Astrocyte of the cerebellum (primary cell): ENCODE results near the gene USP8.

Experiments used
- DNase-seq: peaks from one replicate; pipeline ENCODE4 v3.0.0-alpha.2; 2011; ENCODE audit warnings: low read depth
- H3K4me3 ChIP-seq: 2 replicates; pipeline ENCODE4 v1.5.1; 2011; ENCODE audit warnings: mild to moderate bottlenecking, low read depth, low read length, moderate library complexity
- in situ Hi-C: cut with HindIII; loops from 2 replicates; pipeline ENCODE4 v1.10.0; 2017; ENCODE audit warnings: low sequenced_read_pairs
- TF ChIP-seq, protein P1 (sequence below): IDR thresholded peaks from 2 replicates; pipeline ENCODE4 v1.5.1; 2012; ENCODE audit warnings: low read length, low read depth, moderate library complexity, mild to moderate bottlenecking; ENCODE audit errors: missing control alignments

The USP8 gene

DNA sequence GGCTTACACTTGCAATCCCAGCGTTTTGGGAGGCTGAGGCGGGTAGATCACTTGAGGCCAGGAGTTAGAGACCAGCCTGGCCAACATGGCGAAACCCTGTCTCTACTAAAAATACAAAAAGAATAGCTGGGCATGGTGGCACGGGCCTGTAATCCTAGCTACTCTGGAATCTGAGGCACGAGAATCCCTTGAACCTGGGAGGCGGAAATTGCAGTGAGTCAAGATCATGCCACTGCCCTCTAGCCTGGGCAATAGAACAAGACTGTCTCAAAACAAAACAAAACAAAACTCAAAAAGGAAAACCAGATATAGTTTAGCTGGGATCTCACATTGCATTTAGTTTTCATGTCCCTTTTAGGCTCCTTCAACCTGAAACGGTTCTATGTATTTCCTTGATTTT lies 125.1 kb downstream of the USP8 start:
- H3K4me3 ChIP-seq = no peak overlapping the region
- DNase-seq = no peak
- TF ChIP-seq, protein P1, sequence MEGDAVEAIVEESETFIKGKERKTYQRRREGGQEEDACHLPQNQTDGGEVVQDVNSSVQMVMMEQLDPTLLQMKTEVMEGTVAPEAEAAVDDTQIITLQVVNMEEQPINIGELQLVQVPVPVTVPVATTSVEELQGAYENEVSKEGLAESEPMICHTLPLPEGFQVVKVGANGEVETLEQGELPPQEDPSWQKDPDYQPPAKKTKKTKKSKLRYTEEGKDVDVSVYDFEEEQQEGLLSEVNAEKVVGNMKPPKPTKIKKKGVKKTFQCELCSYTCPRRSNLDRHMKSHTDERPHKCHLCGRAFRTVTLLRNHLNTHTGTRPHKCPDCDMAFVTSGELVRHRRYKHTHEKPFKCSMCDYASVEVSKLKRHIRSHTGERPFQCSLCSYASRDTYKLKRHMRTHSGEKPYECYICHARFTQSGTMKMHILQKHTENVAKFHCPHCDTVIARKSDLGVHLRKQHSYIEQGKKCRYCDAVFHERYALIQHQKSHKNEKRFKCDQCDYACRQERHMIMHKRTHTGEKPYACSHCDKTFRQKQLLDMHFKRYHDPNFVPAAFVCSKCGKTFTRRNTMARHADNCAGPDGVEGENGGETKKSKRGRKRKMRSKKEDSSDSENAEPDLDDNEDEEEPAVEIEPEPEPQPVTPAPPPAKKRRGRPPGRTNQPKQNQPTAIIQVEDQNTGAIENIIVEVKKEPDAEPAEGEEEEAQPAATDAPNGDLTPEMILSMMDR = no peak
- in situ Hi-C loops = no loop called here

DNA sequence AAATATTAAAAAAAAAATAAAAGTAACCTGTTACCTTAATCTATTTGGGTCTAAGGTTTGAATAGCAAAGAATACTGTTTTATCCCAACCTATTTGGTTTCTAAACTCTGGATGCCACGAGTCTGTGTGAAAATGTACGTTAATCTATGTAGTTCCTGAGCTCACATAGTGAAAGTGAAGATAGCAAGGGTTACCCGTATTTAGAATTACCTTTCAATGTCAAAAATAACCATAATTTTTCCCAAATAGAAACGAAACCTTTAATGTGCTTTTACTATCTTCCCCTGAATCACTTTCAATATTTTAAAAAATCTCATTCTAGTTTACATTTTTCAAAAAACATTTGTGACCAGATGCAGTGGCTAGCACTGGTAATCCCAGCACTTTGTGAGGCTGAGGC lies 128.0 kb downstream of the USP8 start:
- TF ChIP-seq, protein P1 = no peak
- in situ Hi-C loops = no loop called here
- no peak for DNase-seq
- no peak overlapping the region for H3K4me3 ChIP-seq

DNA sequence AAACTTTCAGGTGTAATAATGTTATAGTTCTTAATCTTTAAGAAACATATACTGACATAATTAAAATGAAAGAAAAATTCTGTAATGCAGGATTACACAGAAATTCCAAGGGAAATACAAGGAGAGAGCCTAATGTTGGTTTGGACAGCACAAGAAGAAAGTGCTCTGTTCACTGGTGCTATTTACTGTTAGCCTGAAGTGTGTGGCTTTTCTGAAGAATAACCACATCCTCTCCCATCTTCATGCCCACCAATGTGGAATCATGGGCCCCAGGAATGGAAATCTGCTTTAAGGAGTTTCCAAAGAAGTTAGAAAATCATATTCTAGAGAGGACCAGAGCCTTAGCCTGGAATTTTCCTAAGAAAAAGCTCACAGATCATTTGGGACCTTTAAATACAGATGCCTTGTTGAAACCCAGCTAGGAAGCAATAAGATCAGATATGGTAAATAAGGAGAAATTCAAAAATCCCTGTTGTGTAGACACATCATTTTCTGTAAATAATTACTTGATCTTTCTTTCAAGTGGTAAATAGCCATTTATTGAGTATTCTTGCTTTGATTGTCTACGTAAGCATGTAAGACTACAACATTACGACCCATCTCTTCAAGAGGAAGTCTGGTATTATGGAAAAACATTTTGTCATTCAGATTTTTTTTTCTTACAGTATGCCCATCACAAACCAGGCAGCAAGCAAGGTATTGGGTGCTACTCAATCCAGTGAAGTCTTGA lies 132.6 kb downstream of the USP8 start:
- no peak overlapping the region for H3K4me3 ChIP-seq
- in situ Hi-C loops = no loop called here
- DNase-seq = no peak
- TF ChIP-seq, protein P1 = no peak

DNA sequence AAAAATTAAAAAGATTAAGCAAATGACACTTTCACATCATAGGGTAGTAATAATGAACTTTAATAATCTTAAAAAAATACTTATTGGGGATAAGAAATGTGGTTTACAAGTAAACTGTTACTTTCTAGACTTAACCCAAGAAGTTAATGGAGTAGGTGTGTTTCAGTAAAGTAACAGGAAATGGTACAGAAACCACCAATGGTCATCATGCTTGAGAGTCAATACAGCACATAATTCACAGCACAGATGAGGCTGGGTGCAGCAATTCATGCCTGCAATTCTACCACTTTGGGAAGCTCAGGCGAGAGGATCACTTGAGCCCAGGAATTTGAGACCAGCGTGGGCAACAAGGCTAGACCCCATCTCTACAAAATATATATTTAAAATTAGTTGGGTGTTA lies 133.8 kb downstream of the USP8 start:
- TF ChIP-seq, protein P1 = no peak
- in situ Hi-C loops = no loop called here
- DNase-seq = no peak
- no peak overlapping the region for H3K4me3 ChIP-seq

DNA sequence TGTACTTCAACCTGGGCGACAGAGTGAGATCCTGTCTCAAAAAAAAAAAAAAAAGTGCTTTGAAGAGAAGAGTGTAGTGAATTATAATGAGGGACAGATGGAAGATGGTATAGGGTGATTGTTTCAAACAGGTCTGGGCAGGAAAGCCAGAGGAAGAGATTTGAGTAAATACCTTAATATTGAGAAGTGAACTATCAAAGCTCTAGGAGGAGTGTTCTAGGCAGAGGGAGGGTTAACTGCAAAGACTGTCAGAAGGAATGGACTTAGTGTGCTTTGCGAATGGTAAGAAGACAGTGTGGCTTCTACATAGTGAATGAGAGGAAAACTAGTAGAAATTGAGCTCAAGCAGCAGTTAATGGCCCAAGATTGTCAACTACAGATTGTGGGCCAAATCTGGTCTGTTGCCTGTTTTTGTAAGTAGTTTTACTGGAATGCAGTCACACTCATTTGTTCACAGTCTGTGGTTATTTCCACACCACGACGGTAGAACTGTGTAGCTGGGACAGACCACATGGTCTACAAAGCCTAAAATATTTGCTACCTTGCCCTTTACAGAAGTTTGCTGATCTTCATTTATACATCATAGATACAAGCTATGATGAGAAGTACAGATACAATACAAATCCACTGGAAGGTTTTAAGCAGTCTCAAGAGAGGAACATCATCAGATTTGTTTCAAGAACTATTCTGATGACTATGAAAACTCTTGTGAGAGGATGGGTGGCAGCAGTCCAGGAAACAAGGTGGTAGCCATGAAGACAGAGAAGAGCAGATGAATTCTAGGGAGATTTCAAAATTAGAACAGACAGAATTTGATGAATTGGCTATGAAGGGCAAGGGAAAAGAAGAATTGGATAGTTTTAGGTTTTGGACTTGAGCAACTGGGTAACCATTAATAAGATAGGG lies 138.8 kb downstream of the USP8 start:
- no peak overlapping the region for H3K4me3 ChIP-seq
- peak; percentile 34 for DNase-seq
- TF ChIP-seq, protein P1 = no peak
- in situ Hi-C loops = no loop called here

DNA sequence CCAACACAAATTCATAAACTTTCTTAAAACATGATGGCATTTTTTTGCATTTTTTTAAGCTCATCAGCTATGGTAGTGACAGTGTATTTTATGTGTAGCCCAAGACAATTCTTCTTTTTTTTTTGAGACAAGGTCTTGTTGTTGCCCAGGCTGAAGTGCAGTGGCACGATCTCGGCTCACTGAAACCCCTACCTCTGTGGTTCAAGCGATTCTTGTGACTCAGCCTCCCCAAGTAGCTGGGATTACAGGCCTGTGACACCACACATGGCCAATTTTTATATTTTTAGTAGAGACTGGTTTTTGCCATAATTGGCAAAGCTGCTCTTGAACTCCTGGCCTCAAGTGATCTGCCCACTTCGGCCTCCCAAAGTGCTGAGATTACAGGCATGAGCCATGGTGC lies 139.6 kb downstream of the USP8 start:
- TF ChIP-seq, protein P1 = no peak
- no peak overlapping the region for H3K4me3 ChIP-seq
- DNase-seq = no peak
- in situ Hi-C loops = no loop called here
